ENCODE data around the gene ATP13A2. TPM values are rescaled to one million over a fixed set of nuclear protein-coding genes. Genes with fewer than 3 reads are reported as not detected.
"Not testable (repeated sequence)": the region's sequence is repeated elsewhere in the genome, so short reads cannot be mapped to it uniquely, and the experiment has no call there.

Gene ATP13A2
- polyA plus RNA-seq, 3 donors: 17.6 to 37.8 (median 19.5) TPM

GRCh38 chr1:16965486-16966067 lies 46.2 kb downstream of the ATP13A2 start:
- H3K27ac ChIP-seq (ENCODE audit: low read depth in 1 of 2, low read length in 2 of 2): no peak overlapping the region
- H3K4me1 ChIP-seq (ENCODE audit: control insufficient read depth in 1 of 2, insufficient read depth in 2 of 2, low read length in 2 of 2): peaks cover 4 to 8% of the 10 kb centered on the region in 2 donors
- no peak overlapping the region for H3K4me3 ChIP-seq (replicated peaks in 1 of 3; ENCODE audit: low read depth in 2 of 3, low read length in 3 of 3)
- no peaks in the 10 kb centered on the region for H3K27me3 ChIP-seq (ENCODE audit: control insufficient read depth in 2 of 2, insufficient read depth in 2 of 2, low read length in 2 of 2)
- Mint-ChIP-seq H3K9me3 (no peaks in the 10 kb centered on the region), H3K27ac (no peak overlapping the region), H3K36me3 (peaks cover 15% of the 10 kb centered on the region in 2 donors), H3K27me3 (ENCODE audit: low read depth in 3 of 3) (peaks cover 0 to 5% (median 2%) of the 10 kb centered on the region in 3 donors), H3K4me3 (no peak overlapping the region), H3K4me1 (peaks cover 4% of the 10 kb centered on the region)
- 96% methylated on average over 7 of the region's 13 CpGs for WGBS (ENCODE audit: insufficient coverage)
- intact Hi-C loops (cut with micrococcal nuclease): no loop called here
- no peaks in the 10 kb centered on the region for H3K79me2 ChIP-seq (ENCODE audit: insufficient read depth, low read length)
- H4K20me1 ChIP-seq (ENCODE audit: insufficient read depth, low read length): no peaks in the 10 kb centered on the region
- no peak overlapping the region for H2AFZ ChIP-seq (ENCODE audit: insufficient read depth, low read depth, low read length, poor library complexity, severe bottlenecking)
- DNase-seq: no peak
- H3K9ac ChIP-seq (ENCODE audit: insufficient read depth, low read length, poor library complexity, severe bottlenecking): no peak overlapping the region
- no peak overlapping the region for H3K4me2 ChIP-seq (replicated peaks; ENCODE audit: extremely low read depth, low read length, poor library complexity, severe bottlenecking)
- no peaks in the 10 kb centered on the region for H3K9me3 ChIP-seq (replicated peaks in 1 of 2; ENCODE audit: control insufficient read depth in 1 of 2, insufficient read depth in 1 of 2, low read length in 2 of 2)
- H3K36me3 ChIP-seq (replicated peaks in 1 of 2; ENCODE audit: control insufficient read depth in 1 of 2, insufficient read depth in 2 of 2, low read length in 2 of 2): peaks cover 4% of the 10 kb centered on the region in 2 donors
- TF ChIP-seq CTCF (IDR thresholded peaks at IDR 0.05): no peak

- H3K4me1 Mint-ChIP-seq; H3K27me3 ChIP-seq (ENCODE audit: control insufficient read depth in 2 of 2, insufficient read depth in 2 of 2, low read length in 2 of 2); H3K4me2 ChIP-seq (replicated peaks; ENCODE audit: extremely low read depth, low read length, poor library complexity, severe bottlenecking); H3K9ac ChIP-seq (ENCODE audit: insufficient read depth, low read length, poor library complexity, severe bottlenecking); DNase-seq; H3K4me3 Mint-ChIP-seq; H3K27ac ChIP-seq (ENCODE audit: low read depth in 1 of 2, low read length in 2 of 2); H3K27me3 Mint-ChIP-seq (ENCODE audit: low read depth in 3 of 3); H3K27ac Mint-ChIP-seq; H3K4me3 ChIP-seq (replicated peaks in 1 of 3; ENCODE audit: low read depth in 2 of 3, low read length in 3 of 3); H3K9me3 Mint-ChIP-seq; H3K36me3 ChIP-seq (replicated peaks in 1 of 2; ENCODE audit: control insufficient read depth in 1 of 2, insufficient read depth in 2 of 2, low read length in 2 of 2); H2AFZ ChIP-seq (ENCODE audit: insufficient read depth, low read depth, low read length, poor library complexity, severe bottlenecking); H3K9me3 ChIP-seq (replicated peaks in 1 of 2; ENCODE audit: control insufficient read depth in 1 of 2, insufficient read depth in 1 of 2, low read length in 2 of 2); H4K20me1 ChIP-seq (ENCODE audit: insufficient read depth, low read length); H3K79me2 ChIP-seq (ENCODE audit: insufficient read depth, low read length): not testable (repeated sequence)
- intact Hi-C loops (cut with micrococcal nuclease): loop anchor here in 1 of 2 donors (5.0 kb wide), 1 partner anchor 83 kb away; no protein-coding TSS in a partner anchor
- 100% methylated on average over 1 of the region's 4 CpGs for WGBS (ENCODE audit: insufficient coverage)
- H3K36me3 Mint-ChIP-seq: peaks cover 15% of the 10 kb centered on the region in 2 donors
- H3K4me1 ChIP-seq (ENCODE audit: control insufficient read depth in 1 of 2, insufficient read depth in 2 of 2, low read length in 2 of 2): peaks cover 4 to 10% of the 10 kb centered on the region in 2 donors
These were observed 47.6 kb downstream of the ATP13A2 start for GRCh38 chr1:16964169-16964568.
